SW480 (cell line): ENCODE measurements around the gene ST3GAL3.

Experiments
- DNase-seq: peaks from one replicate; pipeline ENCODE4 v3.0.0-alpha.2; 2016; ENCODE audit warnings: low spot score

ST3GAL3 gene

GRCh38 chr1:43786960-43787359, 79.6 kb downstream of the ST3GAL3 start:
- no peak for DNase-seq

GRCh38 chr1:43789604-43790550, 82.5 kb downstream of the ST3GAL3 start:
- DNase-seq: no peak

GRCh38 chr1:43791243-43791642, 83.9 kb downstream of the ST3GAL3 start:
- no peak for DNase-seq

- DNase-seq: no peak
These were observed 88.8 kb downstream of the ST3GAL3 start for GRCh38 chr1:43796111-43796581.

- DNase-seq: no peak
These were observed 90.6 kb downstream of the ST3GAL3 start for GRCh38 chr1:43797891-43798290.

GRCh38 chr1:43799656-43800635, 92.6 kb downstream of the ST3GAL3 start:
- DNase-seq: no peak

GRCh38 chr1:43800771-43801170, 93.4 kb downstream of the ST3GAL3 start:
- DNase-seq: no peak

GRCh38 chr1:43801203-43801602, 93.9 kb downstream of the ST3GAL3 start:
- no peak for DNase-seq

GRCh38 chr1:43802356-43802980, 95.1 kb downstream of the ST3GAL3 start:
- DNase-seq: no peak

- no peak for DNase-seq
These were observed 95.8 kb downstream of the ST3GAL3 start for GRCh38 chr1:43803105-43803504.

GRCh38 chr1:43803646-43804045, 96.3 kb downstream of the ST3GAL3 start:
- DNase-seq: no peak

GRCh38 chr1:43804569-43804968, 97.2 kb downstream of the ST3GAL3 start:
- DNase-seq: no peak

- DNase-seq: no peak
These were observed 98.0 kb downstream of the ST3GAL3 start for GRCh38 chr1:43805340-43805739.

- no peak for DNase-seq
These were observed 98.8 kb downstream of the ST3GAL3 start for GRCh38 chr1:43806183-43806582.

- no peak for DNase-seq
These were observed 101.8 kb downstream of the ST3GAL3 start for GRCh38 chr1:43809097-43809673.

- DNase-seq: no peak
These were observed 105.2 kb downstream of the ST3GAL3 start for GRCh38 chr1:43812579-43812978.

GRCh38 chr1:43814401-43814800, 107.1 kb downstream of the ST3GAL3 start:
- DNase-seq: no peak

GRCh38 chr1:43817304-43817939, 110.1 kb downstream of the ST3GAL3 start:
- no peak for DNase-seq

GRCh38 chr1:43818691-43819090, 111.4 kb downstream of the ST3GAL3 start:
- DNase-seq: no peak

GRCh38 chr1:43819357-43819756, 112.0 kb downstream of the ST3GAL3 start:
- no peak for DNase-seq

- DNase-seq: no peak
These were observed 114.1 kb downstream of the ST3GAL3 start for GRCh38 chr1:43821471-43821870.
